Motor neuron (in vitro differentiated cells): Measurements from ENCODE around the gene KIRREL3. TPM values are rescaled to one million over a fixed set of nuclear protein-coding genes. Genes with fewer than 3 reads are reported as not detected.

Experiments
- ATAC-seq, 8 experiments: fragments of 200-7000 bp; cut with Tn5 transposase; replicated peaks in 6 of 8; 2 replicates each; pipeline ENCODE4 v1.8.0; 2021; ENCODE audit warnings: mild to moderate bottlenecking in 8 of 8, moderate library complexity in 8 of 8
- H3K27ac ChIP-seq, 2 donors: fragments of 250-450 bp; sonication (Bioruptor Pico); 2 replicates each; pipeline ENCODE4 v1.9.0; 2021; ENCODE audit warnings: antibody characterized with exemption in 2 of 2, mild to moderate bottlenecking in 2 of 2, moderate library complexity in 1 of 2
- H3K4me1 ChIP-seq, 2 donors: fragments of 250-450 bp; sonication (Bioruptor Pico); replicated peaks in 1 of 2; 2 replicates each; pipeline ENCODE4 v1.6.1; 2021; ENCODE audit warnings: antibody characterized with exemption in 2 of 2, mild to moderate bottlenecking in 2 of 2, moderate library complexity in 1 of 2
- H3K4me3 ChIP-seq, 5 donors: fragments of 250-450 bp; sonication (Bioruptor Pico); 2 replicates each; pipeline ENCODE4 v1.9.0; 2021; ENCODE audit warnings: antibody characterized with exemption in 5 of 5, mild to moderate bottlenecking in 5 of 5, moderate library complexity in 4 of 5
- WGBS, 10 experiments: fragments of 450-650 bp; shearing (Covaris generic); methylation state at CpG; one replicate each; pipeline ENCODE4 v1.0.0; 2022; 5-methylcytosine and 5-hydroxymethylcytosine counted together
- in situ Hi-C, 9 experiments: fragments of 400-800 bp; cut with MboI; loops; one replicate each; pipeline ENCODE4 v1.15.0; 2021; ENCODE audit warnings: low sequenced_read_pairs in 9 of 9, low pct_unique_long_range_greater_than_20kb in 2 of 9; ENCODE audit not compliant: unreplicated experiment in 9 of 9
- total RNA-seq, 8 experiments: library from RNA; unstranded; fragments of 300-600 nt; gene quantifications; 2 replicates each; pipeline versions ENCODE4 v1.2.3 to v1.2.4, GENCODE V29; 2022

Gene KIRREL3
- total RNA-seq, 8 experiments from 2014 or later = 3.2 to 53.1 (median 4.8) TPM

- Histone ChIP-seq H3K4me3 (no peak overlapping the region), H3K27ac (no peak overlapping the region), H3K4me1 (peaks cover 10 to 40% of the 10 kb centered on the region in 2 donors)
- 6 to 100% (median 57%) methylated on average over 1 to 3 of the region's 3 CpGs; no CpG with 5 or more reads in 3 of the 10 experiments for WGBS, 10 experiments
- peak in 6 of 8 experiments; percentile 44 to 77 (median 62) for ATAC-seq
- in situ Hi-C loops = no loop called here
Observed at GRCh38 chr11:126800009-126800408, 200.6 kb downstream of the KIRREL3 start.

DNA sequence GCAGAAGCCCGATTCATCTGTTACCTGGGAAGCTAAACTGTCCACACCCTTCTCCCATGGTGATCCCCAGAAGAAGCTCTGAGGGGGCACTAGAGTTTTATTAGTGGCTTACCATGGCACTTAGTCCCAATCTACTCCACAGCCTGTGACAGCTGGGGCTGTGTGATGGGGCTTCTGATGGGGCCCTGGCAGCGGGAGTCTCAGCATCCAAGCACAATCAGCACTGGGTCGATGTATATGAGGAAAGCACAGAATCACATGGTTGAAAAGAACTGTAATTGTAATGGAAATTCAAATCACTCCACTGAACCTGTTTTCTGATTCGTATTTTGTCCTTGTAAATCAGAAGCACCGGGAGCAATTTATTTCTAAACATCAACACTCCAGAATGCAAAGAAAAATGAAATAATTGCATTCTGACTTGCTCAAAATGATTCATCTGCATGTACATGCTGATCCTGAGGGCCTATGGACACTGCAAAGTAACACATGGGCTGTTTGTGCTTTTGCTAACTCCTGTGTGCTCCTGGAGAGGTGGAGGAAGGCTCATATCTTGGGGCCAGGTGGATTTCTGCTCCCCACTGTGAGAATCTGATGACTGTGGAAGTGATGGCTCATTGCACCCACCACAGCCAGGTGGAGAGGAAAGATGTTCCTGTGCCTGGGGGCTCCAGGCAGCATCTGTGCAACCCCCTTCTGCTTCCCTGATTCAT, 203.0 kb downstream of the KIRREL3 start:
- H3K4me3 ChIP-seq = no peak overlapping the region
- peaks cover 10 to 29% of the 10 kb centered on the region in 2 donors for H3K4me1 ChIP-seq
- 10 to 48% (median 35%) methylated on average over 2 to 5 of the region's 5 CpGs; no CpG with 5 or more reads in 2 of the 10 experiments for WGBS, 10 experiments
- in situ Hi-C loops = no loop called here
- no peak overlapping the region for H3K27ac ChIP-seq
- ATAC-seq = peak in 5 of 8 experiments; percentile 39 to 83 (median 77)

DNA sequence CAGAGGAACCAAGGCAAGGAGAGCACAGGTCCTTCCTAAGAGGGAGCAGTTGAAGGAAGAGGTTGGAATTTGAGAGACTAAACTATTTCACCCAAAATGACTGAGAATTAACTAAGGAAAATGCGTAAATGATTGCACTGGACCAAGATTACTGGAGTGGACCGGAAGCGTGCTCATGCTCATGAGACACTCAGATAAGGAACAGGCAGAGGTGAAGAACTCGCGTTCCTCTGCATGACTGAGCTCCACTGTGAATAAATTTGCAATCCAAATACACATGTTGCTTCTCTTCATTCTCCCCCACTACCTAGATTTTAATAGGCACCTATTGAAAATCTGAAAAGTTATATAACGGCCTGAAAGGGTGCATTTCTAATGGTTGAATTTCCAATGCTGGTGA, 207.0 kb downstream of the KIRREL3 start:
- no peak overlapping the region for H3K4me3 ChIP-seq
- no peak for ATAC-seq
- peaks cover 21 to 27% of the 10 kb centered on the region in 2 donors for H3K4me1 ChIP-seq
- 53 to 100% (median 76%) methylated on average over 1 to 6 of the region's 6 CpGs; no CpG with 5 or more reads in 1 of the 10 experiments for WGBS, 10 experiments
- in situ Hi-C loops = no loop called here
- H3K27ac ChIP-seq = no peak overlapping the region

GRCh38 chr11:126791991-126792390, 208.6 kb downstream of the KIRREL3 start:
- Histone ChIP-seq H3K27ac (no peak overlapping the region), H3K4me1 (peaks cover 15 to 18% of the 10 kb centered on the region in 2 donors), H3K4me3 (no peak overlapping the region)
- WGBS, 10 experiments = 49 to 100% (median 82%) methylated on average over 1 to 6 of the region's 7 CpGs; no CpG with 5 or more reads in 4 of the 10 experiments
- ATAC-seq = no peak
- in situ Hi-C loops = no loop called here

GRCh38 chr11:126791446-126791845, 209.1 kb downstream of the KIRREL3 start:
- in situ Hi-C loops = no loop called here
- H3K4me3 ChIP-seq = no peak overlapping the region
- H3K27ac ChIP-seq = peak overlapping the region; percentile 7 to 18
- H3K4me1 ChIP-seq = peaks cover 17 to 23% of the 10 kb centered on the region in 2 donors
- 0 to 100% (median 88%) methylated on average over 1 to 3 of the region's 3 CpGs; no CpG with 5 or more reads in 5 of the 10 experiments for WGBS, 10 experiments
- peak in 4 of 8 experiments; percentile 5 to 31 (median 16) for ATAC-seq

DNA sequence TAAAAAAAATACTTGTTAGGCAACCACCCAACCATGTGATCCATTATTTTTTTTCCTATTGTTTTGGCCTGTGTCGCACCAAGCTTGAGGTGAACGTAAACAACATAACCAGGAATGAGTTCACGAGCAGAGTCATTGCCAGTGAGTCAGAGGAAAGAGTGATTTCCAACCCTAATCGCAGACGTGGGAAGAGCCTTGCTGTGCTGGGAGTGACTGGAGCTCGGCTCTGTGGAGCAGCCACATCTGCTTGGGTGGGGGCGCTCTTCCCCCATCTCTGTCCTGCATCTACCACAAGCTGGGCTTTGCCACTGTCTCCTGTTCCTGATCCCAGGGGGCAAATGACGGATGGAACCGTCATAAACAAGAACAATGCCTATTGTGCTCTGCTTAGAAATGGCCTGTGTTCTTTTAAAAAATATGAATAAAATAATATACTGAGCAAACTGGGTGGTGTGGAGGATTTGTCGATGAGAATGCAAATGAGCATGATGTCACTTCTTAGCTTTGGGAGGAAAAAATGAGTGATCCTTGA, 210.0 kb downstream of the KIRREL3 start:
- 0 to 75% (median 24%) methylated on average over 1 to 10 of the region's 10 CpGs; no CpG with 5 or more reads in 1 of the 10 experiments for WGBS, 10 experiments
- H3K4me3 ChIP-seq = no peak overlapping the region
- in situ Hi-C loops = no loop called here
- H3K4me1 ChIP-seq = peaks cover 17 to 23% of the 10 kb centered on the region in 2 donors
- peak; percentile 36 to 97 (median 93) for ATAC-seq
- H3K27ac ChIP-seq = peak overlapping the region in 1 of 2 donors; percentile 18

DNA sequence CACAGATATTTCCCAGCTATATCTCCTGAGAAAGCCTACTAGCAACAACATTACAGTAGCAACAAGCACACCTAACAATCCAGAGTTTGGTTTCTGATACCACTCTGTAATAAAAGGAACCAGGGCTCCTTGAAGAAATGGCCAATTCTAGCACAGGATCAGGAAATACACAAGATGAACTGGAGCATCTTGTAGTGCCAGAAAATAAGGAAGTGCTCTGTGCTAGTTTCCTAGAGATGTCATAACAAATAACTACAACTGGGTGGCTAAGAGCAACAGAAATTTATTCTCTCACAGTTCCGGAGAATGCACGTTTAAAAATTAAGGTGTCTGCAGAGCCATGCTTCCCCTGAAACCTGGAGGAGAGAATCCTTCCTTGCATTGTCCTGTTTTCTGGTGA, 217.8 kb downstream of the KIRREL3 start:
- no peak for ATAC-seq
- in situ Hi-C loops = no loop called here
- Histone ChIP-seq H3K4me1 (peaks cover 10 to 18% of the 10 kb centered on the region in 2 donors), H3K27ac (no peak overlapping the region), H3K4me3 (no peak overlapping the region)
- WGBS, 10 experiments = 67 to 100% (median 83%) methylated on average over 1 to 2 of the region's 2 CpGs; no CpG with 5 or more reads in 4 of the 10 experiments

DNA sequence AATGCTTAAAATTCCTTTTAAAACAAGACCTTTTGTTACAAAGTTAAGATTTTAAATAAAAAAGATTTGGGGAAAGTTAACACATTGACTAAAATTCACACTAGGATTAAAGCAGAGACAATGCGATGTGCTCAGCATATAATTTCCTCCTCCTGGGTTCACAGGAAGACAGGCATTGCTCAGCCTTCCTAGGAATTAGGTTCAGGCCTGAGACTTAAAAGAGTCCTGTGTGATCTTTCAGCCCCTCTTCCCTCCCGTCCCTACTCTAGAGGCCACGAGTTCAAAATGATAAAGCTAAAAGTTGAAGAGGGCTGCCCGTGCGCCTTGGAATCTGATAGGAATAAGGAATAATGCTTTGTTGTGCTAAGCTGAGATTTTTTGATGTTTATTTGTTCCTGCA, 218.6 kb downstream of the KIRREL3 start:
- no peak overlapping the region for H3K4me3 ChIP-seq
- peaks cover 4 to 17% of the 10 kb centered on the region in 2 donors for H3K4me1 ChIP-seq
- no peak for ATAC-seq
- WGBS, 10 experiments = 58 to 100% (median 84%) methylated on average over 1 to 5 of the region's 5 CpGs; no CpG with 5 or more reads in 1 of the 10 experiments
- no peak overlapping the region for H3K27ac ChIP-seq
- in situ Hi-C loops = no loop called here

- in situ Hi-C loops = no loop called here
Observed at GRCh38 chr11:126776119-126776518, 224.5 kb downstream of the KIRREL3 start.

GRCh38 chr11:126772267-126772666, 228.3 kb downstream of the KIRREL3 start:
- WGBS, 10 experiments = 20 to 100% (median 62%) methylated on average over 1 to 7 of the region's 8 CpGs; no CpG with 5 or more reads in 4 of the 10 experiments
- ATAC-seq = no peak
- in situ Hi-C loops = no loop called here
- Histone ChIP-seq H3K4me1 (peaks cover 7 to 9% of the 10 kb centered on the region in 2 donors), H3K4me3 (no peak overlapping the region), H3K27ac (no peak overlapping the region)

More at GRCh38 chr11:126776119-126776518, 224.5 kb downstream of the KIRREL3 start:
- H3K27ac ChIP-seq = no peak overlapping the region
- no peak overlapping the region for H3K4me3 ChIP-seq
- peaks cover 0 to 2% of the 10 kb centered on the region in 2 donors for H3K4me1 ChIP-seq
- ATAC-seq = no peak
- 100% methylated on average over 1 to 2 of the region's 3 CpGs; no CpG with 5 or more reads in 6 of the 10 experiments for WGBS, 10 experiments

- 37 to 100% (median 81%) methylated on average over 1 to 9 of the region's 10 CpGs for WGBS, 10 experiments
- in situ Hi-C loops = no loop called here
- Histone ChIP-seq H3K27ac (no peak overlapping the region), H3K4me3 (no peak overlapping the region), H3K4me1 (peaks cover 7 to 19% of the 10 kb centered on the region in 2 donors)
- ATAC-seq = no peak
Observed at GRCh38 chr11:126768702-126769101, 231.9 kb downstream of the KIRREL3 start.

DNA sequence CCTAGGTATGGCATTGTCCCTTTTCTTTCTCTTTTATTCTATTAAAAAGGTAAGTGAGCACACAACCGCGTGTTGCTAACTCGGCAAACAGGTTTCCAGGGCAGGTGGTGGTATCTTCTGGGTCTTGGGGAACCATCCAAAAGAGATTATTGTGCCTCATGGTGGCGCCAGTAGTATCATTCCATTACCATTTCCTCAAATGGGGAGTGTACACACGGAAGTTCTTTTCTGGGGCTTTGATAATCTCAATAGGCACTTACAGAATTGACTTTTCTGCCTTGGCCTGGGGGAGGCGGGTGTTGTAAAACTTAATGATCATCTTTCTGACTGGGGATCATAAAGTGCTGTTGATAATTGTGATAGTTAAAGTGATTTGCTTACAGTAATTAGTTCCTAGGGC, 234.1 kb downstream of the KIRREL3 start:
- in situ Hi-C loops = no loop called here
- ATAC-seq = no peak
- WGBS, 10 experiments = 67 to 94% (median 84%) methylated on average over 1 to 6 of the region's 6 CpGs; no CpG with 5 or more reads in 1 of the 10 experiments
- Histone ChIP-seq H3K4me3 (no peak overlapping the region), H3K4me1 (peaks cover 7 to 19% of the 10 kb centered on the region in 2 donors), H3K27ac (no peak overlapping the region)

- peaks cover 2 to 16% of the 10 kb centered on the region in 2 donors for H3K4me1 ChIP-seq
- no peak for ATAC-seq
- WGBS, 10 experiments = 81 to 100% (median 88%) methylated on average over 2 to 4 of the region's 4 CpGs; no CpG with 5 or more reads in 4 of the 10 experiments
- in situ Hi-C loops = no loop called here
- no peak overlapping the region for H3K27ac ChIP-seq
- no peak overlapping the region for H3K4me3 ChIP-seq
Observed at GRCh38 chr11:126765196-126765595, 235.4 kb downstream of the KIRREL3 start.
